GM11168 (cell line): ENCODE measurements around the gene TEDC1.

Experiments
- in situ Hi-C: fragments of 300-500 bp; cut with MboI; formaldehyde crosslinking; loops from one replicate; pipeline ENCODE4 v1.12.0; 2022; ENCODE audit warnings: low sequenced_read_pairs; ENCODE audit not compliant: unreplicated experiment

Gene TEDC1

DNA sequence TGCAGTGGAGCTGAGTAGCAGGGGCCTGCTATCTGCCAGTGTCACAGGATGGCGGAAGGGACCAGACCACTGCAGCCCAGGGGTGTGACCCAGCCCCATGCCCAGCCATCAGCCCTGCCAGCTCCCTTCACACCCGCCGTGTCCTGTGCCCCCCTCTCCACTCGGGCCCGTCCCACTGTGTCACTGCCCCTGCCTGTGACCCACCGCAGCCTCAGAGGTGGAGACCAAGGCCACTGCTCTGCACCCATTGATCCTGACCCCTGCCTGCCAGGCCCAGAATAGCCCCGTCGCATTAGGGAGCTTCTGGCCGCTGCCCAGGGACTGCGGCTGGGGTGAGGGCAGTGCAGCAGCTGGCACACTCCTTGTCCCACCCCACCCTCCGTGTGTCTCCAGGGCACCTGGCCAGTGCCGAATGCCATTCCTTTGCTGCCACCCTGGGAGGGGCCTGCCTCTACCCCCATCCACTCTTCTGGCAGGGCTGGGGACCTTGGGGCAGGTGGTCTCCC lies 18.5 kb upstream of the TEDC1 start:
- in situ Hi-C loops, result loop anchor here (10.0 kb wide), 1 partner anchor 98 kb away; no protein-coding TSS in a partner anchor

DNA sequence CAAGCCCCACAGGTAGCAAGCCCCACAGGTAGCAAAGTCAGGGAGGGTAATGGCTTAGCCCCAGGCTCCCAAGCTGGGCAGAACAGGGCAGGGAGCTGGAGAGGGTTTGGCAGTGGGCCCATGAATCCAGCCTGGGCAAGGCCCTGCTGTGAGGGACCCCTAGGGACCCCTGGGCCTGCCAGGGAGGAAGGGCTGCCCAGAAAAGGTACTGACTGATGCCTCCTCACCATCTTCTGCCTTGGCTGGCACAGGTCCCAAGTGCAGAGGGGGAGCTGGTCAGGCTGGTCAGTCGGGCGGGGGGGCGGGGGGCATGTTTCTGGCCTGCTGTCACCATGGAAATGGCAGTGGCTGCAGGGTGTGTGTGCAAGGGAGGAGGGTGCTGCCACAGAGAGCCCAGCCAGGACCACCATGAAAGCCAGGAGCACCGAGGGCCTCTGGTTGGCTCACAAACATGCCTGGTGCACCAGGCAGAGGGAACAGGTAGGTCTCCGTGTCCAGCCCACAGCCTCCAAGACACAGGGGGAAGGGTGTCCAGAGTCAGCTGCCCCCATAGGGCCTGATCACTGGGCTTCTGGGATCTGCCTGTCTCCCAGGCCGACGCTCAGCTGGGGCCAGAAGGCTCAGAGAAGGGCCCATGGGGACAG lies 17.9 kb upstream of the TEDC1 start:
- in situ Hi-C loops, result loop anchor here (10.0 kb wide), 1 partner anchor 98 kb away; no protein-coding TSS in a partner anchor

GRCh38 chr14:105473677-105474482 lies 17.2 kb upstream of the TEDC1 start:
- in situ Hi-C loops, result loop anchor here (10.0 kb wide), 1 partner anchor 99 kb away; no protein-coding TSS in a partner anchor

DNA sequence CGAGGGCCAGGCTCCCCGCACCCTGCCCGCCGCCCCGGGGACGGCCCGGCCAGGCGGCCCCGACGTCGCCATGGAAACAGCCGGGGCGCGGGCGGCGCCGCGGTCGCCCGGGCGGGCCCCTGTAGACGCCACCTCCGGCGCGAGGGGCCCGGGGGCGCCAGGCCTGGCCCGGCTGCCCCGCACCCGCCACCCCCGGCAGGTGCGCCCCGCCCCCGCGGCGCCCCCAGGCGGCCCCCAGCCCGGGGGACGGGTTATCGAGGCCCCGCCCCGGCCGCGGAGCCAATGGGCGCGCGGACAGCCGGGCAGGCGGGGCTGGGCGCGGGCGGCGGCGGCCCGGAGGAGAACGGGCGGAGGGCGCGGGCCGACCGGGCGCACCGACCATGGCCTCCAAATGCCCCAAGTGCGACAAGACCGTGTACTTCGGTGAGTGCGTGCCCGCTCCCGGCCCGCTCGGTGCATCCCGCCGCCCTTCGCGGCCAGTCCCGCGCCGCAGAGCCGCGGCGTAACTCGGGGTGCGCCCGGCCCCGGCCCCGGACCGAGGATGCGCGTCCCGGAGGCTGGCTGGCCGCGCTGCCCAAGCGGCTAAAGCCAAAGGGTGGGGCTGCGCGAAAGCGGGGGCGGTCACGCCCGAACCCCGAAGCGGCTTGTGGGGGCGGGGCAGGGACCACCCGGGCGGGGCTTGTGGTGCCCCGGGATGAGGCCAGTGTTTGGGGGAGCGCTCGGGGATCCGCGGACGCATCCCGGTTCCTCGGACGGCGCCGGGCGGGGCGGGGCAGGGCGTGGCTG lies 16.4 kb upstream of the TEDC1 start, which contains the start of gene CRIP2:
Gene CRIP2 (plus strand): TSS at position 339 of the 786 bp plus-strand sequence. CDS start 42 bp downstream, at position 381.
- in situ Hi-C loops, result loop anchor here (10.0 kb wide), 1 partner anchor 100 kb away; no protein-coding TSS in a partner anchor

DNA sequence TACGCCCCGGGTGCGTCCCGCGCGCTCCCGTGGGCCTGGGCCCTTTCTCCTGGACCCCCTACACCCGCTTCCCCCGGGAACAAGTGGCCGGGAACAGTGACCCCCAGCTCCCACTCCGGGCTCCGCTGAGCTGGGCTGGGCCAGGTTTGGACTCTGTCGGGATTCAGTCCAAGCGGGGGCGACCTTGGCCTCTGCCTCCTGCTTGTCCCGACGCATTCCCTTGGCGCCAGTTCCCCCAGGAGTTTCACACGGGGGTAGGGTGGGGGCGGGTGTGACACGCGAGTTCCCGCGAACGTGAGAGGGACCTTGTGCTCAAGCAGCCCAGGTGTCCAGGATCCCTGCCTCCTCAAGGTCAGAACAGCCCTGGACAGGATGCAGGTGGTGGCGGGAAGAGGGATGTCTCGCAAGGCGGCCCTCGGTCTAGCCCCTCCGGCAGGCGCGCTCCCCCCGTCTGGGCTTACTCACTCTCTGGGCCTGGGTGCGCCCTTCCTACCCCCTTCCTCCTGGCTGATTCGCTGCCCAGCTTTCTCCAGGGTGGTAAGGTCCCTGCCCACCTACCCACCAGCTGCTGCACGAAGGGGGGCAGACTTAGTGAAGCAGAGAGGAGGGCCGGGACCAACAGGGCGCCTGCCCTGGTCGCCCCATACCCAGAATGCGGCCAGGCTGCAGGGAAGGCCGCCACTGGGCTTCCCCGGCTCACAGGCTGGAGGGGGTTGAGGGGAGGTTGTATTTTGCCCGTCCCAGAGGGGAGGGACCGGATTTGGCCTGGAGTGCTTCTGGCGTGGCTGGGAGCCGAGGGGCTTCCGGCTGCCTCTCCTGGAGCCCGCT lies 15.6 kb upstream of the TEDC1 start:
- in situ Hi-C loops, result loop anchor here (10.0 kb wide), 1 partner anchor 101 kb away; no protein-coding TSS in a partner anchor

- in situ Hi-C loops, result loop anchor here (10.0 kb wide), 1 partner anchor 101 kb away; no protein-coding TSS in a partner anchor
Measured at GRCh38 chr14:105476097-105476830, 14.8 kb upstream of the TEDC1 start.

GRCh38 chr14:105476831-105477659 lies 14.0 kb upstream of the TEDC1 start:
- in situ Hi-C loops, result loop anchor here (10.0 kb wide), 1 partner anchor 102 kb away; no protein-coding TSS in a partner anchor

- in situ Hi-C loops, result loop anchor here (10.0 kb wide), 1 partner anchor 103 kb away; no protein-coding TSS in a partner anchor
Measured at GRCh38 chr14:105477660-105478397, 13.2 kb upstream of the TEDC1 start.

GRCh38 chr14:105478398-105479251 lies 12.4 kb upstream of the TEDC1 start:
- in situ Hi-C loops, result loop anchor here (10.0 kb wide), 1 partner anchor 104 kb away; no protein-coding TSS in a partner anchor

- in situ Hi-C loops, result loop anchor here (10.0 kb wide), 1 partner anchor 105 kb away; no protein-coding TSS in a partner anchor
Measured at GRCh38 chr14:105479431-105480158, 11.5 kb upstream of the TEDC1 start.

DNA sequence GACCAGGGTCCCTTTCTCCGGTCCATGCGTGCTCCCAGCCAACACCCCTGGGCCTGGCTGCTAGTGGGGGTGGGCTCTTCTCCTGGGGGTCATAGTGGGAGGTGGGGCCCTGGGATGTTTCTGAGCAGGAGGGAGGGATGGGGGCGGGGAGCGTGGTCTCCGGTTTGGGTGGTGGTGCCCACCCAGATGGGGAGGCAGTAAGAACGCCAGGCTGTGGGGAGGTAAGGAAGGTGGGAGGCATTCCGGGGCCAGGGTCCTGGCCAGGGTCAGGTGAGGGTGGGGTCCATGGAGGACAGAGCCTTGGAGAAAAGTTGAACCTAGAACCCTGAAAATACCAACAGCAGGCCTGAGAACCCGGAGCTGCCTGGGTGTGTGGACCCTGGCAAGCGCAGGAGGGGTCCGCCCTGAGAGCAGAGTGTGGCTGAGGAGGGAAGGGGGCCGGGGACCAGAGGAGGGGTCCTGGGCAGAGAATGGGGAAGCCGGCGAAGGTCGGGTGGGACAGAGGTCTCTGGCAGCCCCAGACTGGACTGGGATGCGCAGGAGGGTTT lies 10.8 kb upstream of the TEDC1 start:
- in situ Hi-C loops, result no loop called here

GRCh38 chr14:105480807-105481801 lies 9.9 kb upstream of the TEDC1 start:
- in situ Hi-C loops, result no loop called here

- in situ Hi-C loops, result no loop called here
Measured at GRCh38 chr14:105481886-105482457, 9.1 kb upstream of the TEDC1 start.
